IMR-90 (cell line): Measurements from ENCODE around the gene CISTR. TPM values are rescaled to one million over a fixed set of nuclear protein-coding genes. Genes with fewer than 3 reads are reported as not detected.
"Not testable (repeated sequence)": the region's sequence is repeated elsewhere in the genome, so short reads cannot be mapped to it uniquely, and the experiment has no call there.

Experiments used
- ATAC-seq: fragments of 200-7000 bp; cut with Tn5 transposase; 2 replicates; pipeline ENCODE4 v1.9.1; 2020; ENCODE audit warnings: low read depth, mild to moderate bottlenecking, moderate library complexity
- BruUV-seq: library from RNA; stranded (reverse); fragments of 400-500 nt; replicated peaks from 2 replicates; lab custom pipeline; 2021; lab: Mats Ljungman, UMichigan
- CTCF ChIA-PET: fragments of 300-600 bp; formaldehyde crosslinking; extraction: SDS; loops from one replicate; lab custom pipeline; 2021; ENCODE audit warnings: antibody characterized with exemption; lab: Yijun Ruan, JAX
- POLR2A ChIA-PET: fragments of 300-600 bp; sonication (Branson Sonifier 250); formaldehyde crosslinking; loops from one replicate; lab custom pipeline; 2022; ENCODE audit warnings: antibody characterized with exemption; ENCODE audit not compliant: unreplicated experiment; lab: Charles Lee
- DNase-seq: peaks from one replicate; pipeline ENCODE4 v3.0.0; 2013
- H2AFZ ChIP-seq: replicated peaks from 2 replicates; pipeline ENCODE3; 2013; ENCODE audit warnings: low read length, mild to moderate bottlenecking; ENCODE audit not compliant: poor library complexity
- H2AK5ac ChIP-seq: 2 replicates; pipeline ENCODE4 v1.6.1; 2013; ENCODE audit warnings: low read depth, low read length, inconsistent platforms
- H2AK9ac ChIP-seq: replicated peaks from 2 replicates; pipeline ENCODE3; 2013; ENCODE audit warnings: mild to moderate bottlenecking, low read depth, low read length, moderate library complexity; ENCODE audit not compliant: poor library complexity
- H2BK120ac ChIP-seq: 2 replicates; pipeline ENCODE4 v1.6.1; 2013; ENCODE audit warnings: low read depth, low read length, inconsistent platforms
- H2BK15ac ChIP-seq: 3 replicates; pipeline ENCODE4 v1.6.1; 2013; ENCODE audit warnings: low read depth, low read length, inconsistent platforms
- H2BK20ac ChIP-seq: 2 replicates; pipeline ENCODE4 v1.6.1; 2013; ENCODE audit warnings: low read depth, mild to moderate bottlenecking, inconsistent platforms, low read length, moderate library complexity
- H2BK5ac ChIP-seq: 2 replicates; pipeline ENCODE4 v1.6.1; 2013; ENCODE audit warnings: mild to moderate bottlenecking, low read depth, low read length, inconsistent platforms; ENCODE audit not compliant: poor library complexity, severe bottlenecking
- H3K14ac ChIP-seq: replicated peaks from 2 replicates; pipeline ENCODE4 v1.6.1; 2013; ENCODE audit warnings: low read depth, low read length, inconsistent platforms
- H3K18ac ChIP-seq: 2 replicates; pipeline ENCODE4 v1.6.1; 2013; ENCODE audit warnings: low read depth, low read length, control low read depth
- H3K23ac ChIP-seq: 2 replicates; pipeline ENCODE4 v1.6.1; 2013; ENCODE audit warnings: low read depth, low read length, inconsistent platforms
- H3K27ac ChIP-seq: 2 replicates; pipeline ENCODE4 v1.5.1; 2013; ENCODE audit warnings: mild to moderate bottlenecking, control low read depth, low read length; ENCODE audit not compliant: insufficient read depth
- H3K27me3 ChIP-seq: 2 replicates; pipeline ENCODE4 v1.6.1; 2013; ENCODE audit warnings: low read length; ENCODE audit not compliant: control insufficient read depth, insufficient read depth
- H3K36me3 ChIP-seq: 2 replicates; pipeline ENCODE4 v1.6.1; 2013; ENCODE audit warnings: low read length, mixed read lengths; ENCODE audit not compliant: control insufficient read depth, insufficient read depth
- H3K4ac ChIP-seq: 2 replicates; pipeline ENCODE4 v1.6.1; 2013; ENCODE audit warnings: low read depth, low read length, inconsistent platforms
- H3K4me1 ChIP-seq: 2 replicates; pipeline ENCODE4 v1.6.1; 2013; ENCODE audit warnings: low read length, mixed read lengths; ENCODE audit not compliant: control insufficient read depth, insufficient read depth
- H3K4me2 ChIP-seq: 2 replicates; pipeline ENCODE4 v1.6.1; 2013; ENCODE audit warnings: low read depth, mild to moderate bottlenecking, control low read depth, low read length, moderate library complexity
- H3K4me3 ChIP-seq: 2 replicates; pipeline ENCODE4 v1.5.1; 2013; ENCODE audit warnings: low read depth, mild to moderate bottlenecking, control low read depth, low read length, moderate library complexity; ENCODE audit not compliant: insufficient read depth
- H3K56ac ChIP-seq: 2 replicates; pipeline ENCODE4 v1.6.1; 2013; ENCODE audit warnings: low read length, inconsistent platforms; ENCODE audit not compliant: insufficient read depth; ENCODE audit errors: extremely low read depth
- H3K79me1 ChIP-seq, 2 experiments: 2 replicates each; pipeline ENCODE4 v1.6.1; 2013; ENCODE audit warnings: low read length in 2 of 2, inconsistent platforms in 1 of 2, low read depth in 1 of 2
- H3K9ac ChIP-seq: 2 replicates; pipeline ENCODE4 v1.6.1; 2013; ENCODE audit warnings: low read depth, low read length, control low read depth
- H3K9me1 ChIP-seq: 2 replicates; pipeline ENCODE4 v1.6.1; 2013; ENCODE audit warnings: low read length, inconsistent platforms; ENCODE audit not compliant: insufficient read depth
- H3K9me3 ChIP-seq: 2 replicates; pipeline ENCODE4 v1.6.1; 2013; ENCODE audit warnings: low read length; ENCODE audit not compliant: control insufficient read depth, insufficient read depth
- H4K20me1 ChIP-seq: 2 replicates; pipeline ENCODE4 v1.6.1; 2013; ENCODE audit warnings: low read length, inconsistent platforms; ENCODE audit not compliant: insufficient read depth
- H4K5ac ChIP-seq: 2 replicates; pipeline ENCODE4 v1.6.1; 2013; ENCODE audit warnings: mild to moderate bottlenecking, low read depth, low read length, control low read depth
- H4K8ac ChIP-seq, 2 experiments: 2 replicates each; pipeline ENCODE4 v1.6.1; 2013; ENCODE audit warnings: low read depth in 2 of 2, low read length in 2 of 2, control low read depth in 1 of 2, inconsistent platforms in 1 of 2
- H4K91ac ChIP-seq: 2 replicates; pipeline ENCODE4 v1.6.1; 2013; ENCODE audit warnings: low read depth, low read length, inconsistent platforms; ENCODE audit not compliant: insufficient read depth
- WGBS, 2 experiments: methylation state at CpG; one replicate each; pipeline versions ENCODE4 v1.1.5 to v1.1.7; 2013; ENCODE audit warnings: missing lambda C conversion rate in 2 of 2; ENCODE audit not compliant: insufficient read length in 1 of 2; ENCODE audit errors: extremely low coverage in 2 of 2; 5-methylcytosine and 5-hydroxymethylcytosine counted together
- dilution Hi-C: fragments of 300-500 bp; cut with HindIII; formaldehyde crosslinking; loops from one replicate; pipeline ENCODE4 v1.14.3; 2018; ENCODE audit warnings: low sequenced_read_pairs; ENCODE audit not compliant: unreplicated experiment
- in situ Hi-C: fragments of 300-500 bp; cut with MboI; formaldehyde crosslinking; loops from 3 replicates; pipeline ENCODE4 v1.14.3; 2019; ENCODE audit warnings: low sequenced_read_pairs, inconsistent platforms, mixed read lengths
- intact Hi-C: fragments of 100-400 bp; cut with micrococcal nuclease; formaldehyde crosslinking; loops from 2 replicates; pipeline ENCODE4 v1.10.0; 2022
- polyA plus RNA-seq, 3 experiments: library from polyadenylated mRNA; depleted of rRNA; stranded (reverse); fragments of >200 nt; gene quantifications; 2 replicates each; pipeline ENCODE4 v1.2.3, GENCODE V29; 2012; ENCODE audit warnings: low replicate concordance in 1 of 3
- total RNA-seq: library from RNA; depleted of rRNA; stranded (reverse); fragments of >200 nt; gene quantifications from 2 replicates; pipeline ENCODE4 v1.2.3, GENCODE V29; 2012

CISTR gene
- total and polyA plus RNA-seq, 2 of the 4 experiments (the other 2 are of a cell fraction), result not detected

DNA sequence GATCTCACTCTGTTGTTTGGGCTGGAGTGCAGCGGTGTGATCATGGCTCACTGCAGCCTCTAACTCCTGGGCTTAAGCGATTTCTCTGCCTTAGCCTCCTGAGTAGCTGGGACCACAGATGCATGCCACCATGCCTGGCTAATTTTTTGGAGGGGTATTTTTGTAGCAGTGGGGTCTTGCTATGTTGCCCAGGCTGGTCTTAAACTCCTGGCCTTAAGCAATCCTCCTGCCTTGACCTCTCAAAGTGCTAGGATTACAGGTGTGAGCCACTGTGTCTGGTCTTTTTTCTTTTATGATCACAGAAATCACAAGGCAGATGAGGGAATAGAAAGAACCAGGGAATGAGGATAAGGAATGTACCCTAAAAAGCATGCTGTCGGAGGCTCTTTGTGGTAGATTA lies 11.0 kb upstream of the CISTR start:
- H2AFZ ChIP-seq, dilution Hi-C loops, H2BK15ac ChIP-seq, ATAC-seq, POLR2A ChIA-PET, H3K4me1 ChIP-seq, H3K56ac ChIP-seq, H3K4me3 ChIP-seq, BruUV-seq, H3K4me2 ChIP-seq, H3K9me3 ChIP-seq, H4K8ac ChIP-seq, DNase-seq, H3K14ac ChIP-seq, H3K18ac ChIP-seq, H3K23ac ChIP-seq, H2BK20ac ChIP-seq, H3K27ac ChIP-seq, H4K20me1 ChIP-seq, H2AK5ac ChIP-seq, H3K4ac ChIP-seq, intact Hi-C loops, H3K9me1 ChIP-seq, H3K36me3 ChIP-seq, H2AK9ac ChIP-seq, H2BK5ac ChIP-seq, CTCF ChIA-PET, H3K9ac ChIP-seq, H4K5ac ChIP-seq, H2BK120ac ChIP-seq, H4K91ac ChIP-seq, H3K79me1 ChIP-seq: not testable (repeated sequence)
- no CpG with 5 or more reads among the region's 3 CpGs for WGBS, 2 experiments
- in situ Hi-C loops, result loop anchor here (10.0 kb wide), 1 partner anchor 232 kb away; no protein-coding TSS in a partner anchor
- peaks cover 40% of the 10 kb centered on the region for H3K27me3 ChIP-seq
